Activated naive CD8-positive, alpha-beta T cell (primary cell): ENCODE results near the gene PTPRG.

Experiments used
- H3K27ac Mint-ChIP-seq: one replicate; pipeline ENCODE4 v1.8.0; 2021; ENCODE audit warnings: mixed read lengths
- H3K27me3 Mint-ChIP-seq: one replicate; pipeline ENCODE4 v1.8.0; 2021; ENCODE audit warnings: mixed read lengths
- H3K36me3 Mint-ChIP-seq: one replicate; pipeline ENCODE4 v1.8.0; 2021; ENCODE audit warnings: mixed read lengths
- H3K4me1 Mint-ChIP-seq: one replicate; pipeline ENCODE4 v1.8.0; 2021; ENCODE audit warnings: low read depth, mixed read lengths
- H3K4me3 Mint-ChIP-seq: one replicate; pipeline ENCODE4 v1.8.0; 2021; ENCODE audit warnings: mild to moderate bottlenecking, mixed read lengths
- H3K9me3 Mint-ChIP-seq: one replicate; pipeline ENCODE4 v1.8.0; 2021; ENCODE audit warnings: low read depth, mixed read lengths

Gene PTPRG

DNA sequence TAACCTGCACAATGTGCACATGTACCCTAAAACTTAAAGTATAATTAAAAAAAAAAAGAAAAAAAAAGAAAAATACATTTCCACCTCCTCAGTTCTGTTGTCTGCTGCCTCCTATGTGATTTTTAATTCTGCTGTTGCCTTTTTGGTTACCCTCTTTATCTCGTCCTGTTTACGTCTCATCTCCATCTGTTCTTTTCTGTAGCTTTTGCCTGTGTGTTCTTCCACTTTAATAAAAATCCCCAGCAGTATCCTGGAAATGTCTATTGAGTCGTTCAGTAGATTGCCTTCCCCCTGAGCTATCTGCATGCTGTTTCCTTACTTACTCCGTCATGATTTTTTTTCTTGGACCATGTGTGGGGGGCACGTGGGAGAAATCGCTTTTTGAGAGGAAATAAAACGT, 509.5 kb downstream of the PTPRG start:
- Mint-ChIP-seq H3K9me3 (no peaks in the 10 kb centered on the region), H3K4me1 (no peaks in the 10 kb centered on the region), H3K27me3 (peaks cover 5% of the 10 kb centered on the region), H3K36me3 (no peaks in the 10 kb centered on the region), H3K27ac (no peak overlapping the region), H3K4me3 (no peak overlapping the region)

DNA sequence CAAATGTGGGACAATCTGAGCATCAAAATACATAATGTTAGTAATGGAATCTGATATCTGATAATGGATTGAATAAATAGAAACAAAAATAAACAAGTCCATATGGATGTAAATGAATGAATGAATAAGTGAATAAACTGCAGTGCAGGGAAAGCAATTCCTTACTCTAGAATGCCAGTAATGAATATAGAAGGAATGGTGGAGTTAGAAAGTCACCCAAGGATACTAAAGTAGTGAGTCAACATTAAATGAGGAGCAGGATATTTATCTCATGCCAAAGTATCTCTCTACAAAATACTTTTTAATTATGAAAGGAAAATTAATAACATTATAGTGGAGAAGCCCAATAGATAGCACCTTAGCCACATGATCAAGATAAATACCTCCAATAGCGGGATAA, 511.7 kb downstream of the PTPRG start:
- Mint-ChIP-seq H3K4me1 (no peaks in the 10 kb centered on the region), H3K36me3 (no peaks in the 10 kb centered on the region), H3K4me3 (no peak overlapping the region), H3K9me3 (no peaks in the 10 kb centered on the region), H3K27ac (no peak overlapping the region), H3K27me3 (peaks cover 5% of the 10 kb centered on the region)

DNA sequence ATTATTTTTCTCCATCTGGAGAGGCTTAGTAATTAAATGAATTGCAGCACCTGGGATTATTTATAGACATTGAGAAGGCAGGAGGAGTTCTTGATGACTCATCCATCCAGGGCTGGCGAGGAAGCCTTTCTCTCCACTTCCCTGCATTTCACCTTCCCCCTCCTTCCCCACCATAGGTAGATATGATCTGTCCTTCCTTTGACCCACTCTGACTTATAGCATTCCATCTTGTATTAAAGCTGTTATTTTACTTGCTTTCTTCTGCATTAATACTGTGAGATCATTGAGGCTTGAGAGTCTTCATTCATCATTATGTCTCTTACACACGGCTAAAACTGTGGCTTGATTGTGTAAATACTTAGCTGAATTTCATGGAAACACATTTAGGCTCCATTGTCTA, 523.2 kb downstream of the PTPRG start:
- Mint-ChIP-seq H3K36me3 (no peaks in the 10 kb centered on the region), H3K4me3 (no peak overlapping the region), H3K27ac (no peak overlapping the region), H3K9me3 (no peaks in the 10 kb centered on the region), H3K4me1 (no peaks in the 10 kb centered on the region), H3K27me3 (peaks cover 2% of the 10 kb centered on the region)

DNA sequence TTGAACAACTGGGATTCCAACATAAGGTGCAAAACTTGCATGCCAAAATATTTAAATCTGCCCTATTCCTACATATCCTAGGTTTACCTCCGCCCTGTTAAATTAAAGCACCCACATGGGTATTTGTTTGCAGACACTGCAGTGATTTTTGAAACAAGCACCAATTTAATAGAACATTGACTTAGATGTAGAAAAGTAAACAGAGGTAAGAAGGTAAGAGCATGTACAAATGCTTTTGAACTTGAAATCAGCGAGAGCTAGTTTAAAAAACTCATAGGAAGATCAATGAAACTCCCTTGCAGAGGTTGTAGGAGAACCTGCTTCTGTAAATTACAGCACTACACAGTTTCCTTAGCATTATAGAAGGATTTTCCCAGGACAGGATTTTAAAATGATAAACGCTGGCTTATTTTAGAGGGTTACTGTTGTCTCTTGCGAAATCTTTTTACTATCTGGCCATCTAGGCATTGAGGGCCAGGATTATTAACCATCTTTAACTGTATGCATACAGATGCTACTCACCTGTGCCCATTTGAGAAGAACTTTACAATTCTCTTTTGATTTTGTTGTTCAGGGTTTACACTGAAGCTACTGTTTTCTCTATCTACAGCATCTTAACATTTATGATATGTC, 527.2 kb downstream of the PTPRG start:
- H3K4me3 Mint-ChIP-seq: no peak overlapping the region
- H3K4me1 Mint-ChIP-seq: no peaks in the 10 kb centered on the region
- H3K36me3 Mint-ChIP-seq: no peaks in the 10 kb centered on the region
- H3K27ac Mint-ChIP-seq: no peak overlapping the region
- H3K27me3 Mint-ChIP-seq: peaks cover 2% of the 10 kb centered on the region
- no peaks in the 10 kb centered on the region for H3K9me3 Mint-ChIP-seq

DNA sequence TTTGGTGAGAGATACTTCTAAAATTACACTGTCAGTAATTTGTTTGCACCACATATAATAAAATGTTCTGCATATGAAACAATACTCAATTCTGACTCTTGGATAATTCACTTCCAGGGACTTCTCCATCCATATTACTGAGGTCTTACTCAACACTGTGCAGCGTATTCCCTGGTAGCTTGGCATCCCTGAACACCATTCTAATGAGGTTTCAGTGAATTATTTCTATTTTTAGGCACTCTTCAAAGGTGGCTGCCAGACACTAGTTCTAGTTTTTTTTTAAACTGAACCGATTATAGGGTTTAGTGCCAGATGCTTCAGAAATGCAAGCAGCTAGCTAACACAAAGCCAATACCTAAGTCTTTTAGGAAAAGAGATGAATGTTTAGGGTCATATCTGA, 528.7 kb downstream of the PTPRG start:
- no peaks in the 10 kb centered on the region for H3K9me3 Mint-ChIP-seq
- H3K36me3 Mint-ChIP-seq: no peaks in the 10 kb centered on the region
- H3K4me1 Mint-ChIP-seq: no peaks in the 10 kb centered on the region
- H3K4me3 Mint-ChIP-seq: no peak overlapping the region
- peaks cover 2% of the 10 kb centered on the region for H3K27me3 Mint-ChIP-seq
- no peak overlapping the region for H3K27ac Mint-ChIP-seq

DNA sequence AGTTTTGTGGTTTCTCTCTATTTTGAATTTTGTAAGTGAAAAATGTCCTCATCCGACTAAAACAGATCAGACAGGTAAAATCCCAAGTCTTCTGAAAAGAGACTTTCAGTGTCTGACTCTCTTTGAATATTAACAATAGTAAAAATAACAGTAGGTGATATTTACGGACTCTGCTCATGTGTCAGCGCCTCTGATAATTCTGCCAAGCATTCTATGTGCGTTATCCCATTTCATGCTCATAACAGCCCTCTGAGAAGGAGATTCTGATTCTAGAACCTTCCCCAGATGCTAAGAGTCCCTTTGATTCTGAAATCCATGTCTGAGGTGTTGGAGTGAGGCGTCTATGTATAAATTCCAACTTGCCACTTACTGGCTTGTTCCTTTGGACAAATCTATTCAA, 529.1 kb downstream of the PTPRG start:
- no peaks in the 10 kb centered on the region for H3K9me3 Mint-ChIP-seq
- H3K4me1 Mint-ChIP-seq: no peaks in the 10 kb centered on the region
- H3K27ac Mint-ChIP-seq: no peak overlapping the region
- H3K27me3 Mint-ChIP-seq: peaks cover 2% of the 10 kb centered on the region
- no peak overlapping the region for H3K4me3 Mint-ChIP-seq
- H3K36me3 Mint-ChIP-seq: no peaks in the 10 kb centered on the region

DNA sequence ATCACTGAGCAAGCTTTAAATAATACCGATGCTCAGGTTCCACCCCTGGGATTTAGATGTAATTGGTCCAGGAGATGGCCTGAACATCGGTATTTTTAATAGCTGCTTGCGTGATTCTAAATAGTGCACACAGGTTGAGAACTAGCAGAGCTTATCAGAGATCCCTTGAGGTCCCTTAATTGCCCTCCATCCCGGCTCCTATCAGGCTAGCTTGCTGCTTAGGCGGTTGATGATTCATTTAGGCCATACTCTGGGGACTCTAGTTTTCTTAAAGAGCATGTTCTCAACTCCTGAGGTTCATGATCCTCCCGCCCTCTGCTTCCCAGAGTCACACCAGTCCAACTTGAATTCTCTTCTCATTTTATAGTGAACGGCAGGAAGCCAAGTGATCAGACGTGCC, 531.7 kb downstream of the PTPRG start:
- Mint-ChIP-seq H3K36me3 (no peaks in the 10 kb centered on the region), H3K27ac (no peak overlapping the region), H3K4me1 (no peaks in the 10 kb centered on the region), H3K9me3 (no peaks in the 10 kb centered on the region), H3K4me3 (no peak overlapping the region), H3K27me3 (peaks cover 2% of the 10 kb centered on the region)

DNA sequence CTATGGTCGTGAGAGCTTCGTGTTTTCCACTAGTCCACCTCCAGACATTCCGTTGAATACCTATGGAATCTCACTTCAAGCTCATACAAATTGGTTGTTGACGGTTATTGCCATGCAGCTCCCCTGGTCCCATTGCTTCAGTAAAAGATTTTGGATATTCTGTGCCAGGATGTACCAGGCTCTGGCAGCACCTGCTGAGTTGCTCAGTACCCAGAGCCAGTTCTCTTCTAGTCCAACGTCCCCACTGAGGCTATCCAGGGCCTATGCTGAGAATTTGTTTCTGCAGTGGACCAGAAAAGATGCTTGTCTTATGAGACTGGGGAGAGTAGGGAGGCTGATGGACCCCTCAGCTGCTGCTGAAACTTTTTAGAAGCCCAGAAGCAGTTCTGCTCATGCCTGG, 533.1 kb downstream of the PTPRG start:
- Mint-ChIP-seq H3K9me3 (no peaks in the 10 kb centered on the region), H3K4me3 (no peak overlapping the region), H3K36me3 (no peaks in the 10 kb centered on the region), H3K27me3 (peaks cover 6% of the 10 kb centered on the region), H3K27ac (no peak overlapping the region), H3K4me1 (no peaks in the 10 kb centered on the region)

DNA sequence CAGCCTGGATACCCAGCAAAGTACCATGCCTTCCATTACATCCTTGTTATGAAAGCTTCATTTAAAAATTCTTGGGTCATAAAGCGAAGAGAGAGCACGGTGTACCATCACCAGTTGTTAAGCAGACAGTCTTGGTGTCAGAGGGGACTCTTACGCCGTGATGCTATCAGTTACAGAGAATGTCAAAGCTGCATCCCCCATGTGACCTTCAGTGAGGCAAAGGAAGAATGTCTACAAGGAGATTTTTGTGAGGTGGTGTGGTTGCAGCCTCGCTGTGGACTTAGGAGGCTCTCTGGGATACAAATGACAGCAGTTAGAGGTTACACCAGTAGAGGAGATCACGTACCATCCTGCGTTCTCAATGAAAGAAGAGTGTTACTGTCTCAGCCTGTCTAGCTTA, 533.7 kb downstream of the PTPRG start:
- no peaks in the 10 kb centered on the region for H3K36me3 Mint-ChIP-seq
- peaks cover 6% of the 10 kb centered on the region for H3K27me3 Mint-ChIP-seq
- no peaks in the 10 kb centered on the region for H3K9me3 Mint-ChIP-seq
- no peak overlapping the region for H3K4me3 Mint-ChIP-seq
- no peaks in the 10 kb centered on the region for H3K4me1 Mint-ChIP-seq
- no peak overlapping the region for H3K27ac Mint-ChIP-seq

DNA sequence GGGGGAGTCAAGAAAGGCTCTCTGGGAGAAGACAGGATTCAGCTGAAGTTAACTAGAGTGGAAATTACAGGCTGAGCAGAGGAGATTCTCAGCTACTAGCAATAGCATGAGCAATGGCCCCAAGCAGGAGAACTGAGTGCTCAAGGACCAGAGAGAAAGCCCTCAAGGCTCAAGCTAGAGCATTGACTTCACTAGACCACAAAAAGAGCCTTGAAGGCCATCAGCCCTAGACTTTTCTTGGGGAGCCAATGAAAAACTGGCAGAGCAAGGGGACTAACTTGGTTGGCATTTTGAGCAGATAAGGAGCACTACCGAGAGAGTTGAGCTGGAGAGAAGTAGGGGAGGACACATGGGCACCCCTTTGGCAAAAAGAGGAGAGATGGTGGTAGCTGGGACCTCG, 534.4 kb downstream of the PTPRG start:
- Mint-ChIP-seq H3K27me3 (peaks cover 4% of the 10 kb centered on the region), H3K4me1 (no peaks in the 10 kb centered on the region), H3K27ac (no peak overlapping the region), H3K9me3 (no peaks in the 10 kb centered on the region), H3K36me3 (no peaks in the 10 kb centered on the region), H3K4me3 (no peak overlapping the region)

DNA sequence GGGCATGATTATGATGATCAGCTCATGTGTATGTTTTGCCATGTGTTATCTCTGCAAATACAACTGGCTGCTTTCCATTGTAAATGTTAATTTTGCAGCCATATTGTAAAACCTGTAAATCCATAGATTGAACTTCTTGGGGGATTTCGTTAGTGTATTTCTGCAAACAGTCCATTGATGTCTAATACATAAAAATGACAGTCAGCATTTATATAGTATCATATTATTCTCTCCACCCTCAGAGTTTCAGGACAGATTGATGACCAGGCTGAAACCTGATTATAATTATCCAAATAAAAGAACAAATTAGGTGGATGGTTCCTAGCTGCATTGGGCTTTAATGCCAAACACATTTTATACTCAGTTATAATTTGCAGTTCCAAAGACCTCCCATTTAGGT, 535.1 kb downstream of the PTPRG start:
- H3K9me3 Mint-ChIP-seq: no peaks in the 10 kb centered on the region
- H3K27ac Mint-ChIP-seq: no peak overlapping the region
- H3K27me3 Mint-ChIP-seq: peaks cover 4% of the 10 kb centered on the region
- H3K36me3 Mint-ChIP-seq: no peaks in the 10 kb centered on the region
- no peaks in the 10 kb centered on the region for H3K4me1 Mint-ChIP-seq
- H3K4me3 Mint-ChIP-seq: no peak overlapping the region

DNA sequence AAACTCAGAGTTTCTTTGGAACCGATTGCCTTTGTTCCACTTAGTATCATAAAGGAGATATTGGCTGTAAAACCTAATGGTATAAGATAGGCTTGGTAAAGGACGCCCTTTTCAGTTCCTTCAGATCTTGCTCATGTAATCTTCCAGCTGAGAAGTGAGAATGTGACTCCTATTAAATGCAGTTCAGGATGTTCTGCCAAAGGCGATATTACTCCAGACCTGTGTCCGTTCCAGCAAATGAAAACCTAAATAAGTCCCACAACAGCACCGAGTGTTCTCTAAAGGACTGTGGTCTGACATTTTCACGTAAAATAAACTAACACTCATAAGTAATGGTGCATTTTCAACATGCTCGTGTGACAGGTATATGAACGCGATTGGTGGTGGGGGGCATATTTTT, 535.8 kb downstream of the PTPRG start:
- Mint-ChIP-seq H3K4me1 (no peaks in the 10 kb centered on the region), H3K36me3 (no peaks in the 10 kb centered on the region), H3K27me3 (peaks cover 4% of the 10 kb centered on the region), H3K9me3 (no peaks in the 10 kb centered on the region), H3K4me3 (no peak overlapping the region), H3K27ac (no peak overlapping the region)

DNA sequence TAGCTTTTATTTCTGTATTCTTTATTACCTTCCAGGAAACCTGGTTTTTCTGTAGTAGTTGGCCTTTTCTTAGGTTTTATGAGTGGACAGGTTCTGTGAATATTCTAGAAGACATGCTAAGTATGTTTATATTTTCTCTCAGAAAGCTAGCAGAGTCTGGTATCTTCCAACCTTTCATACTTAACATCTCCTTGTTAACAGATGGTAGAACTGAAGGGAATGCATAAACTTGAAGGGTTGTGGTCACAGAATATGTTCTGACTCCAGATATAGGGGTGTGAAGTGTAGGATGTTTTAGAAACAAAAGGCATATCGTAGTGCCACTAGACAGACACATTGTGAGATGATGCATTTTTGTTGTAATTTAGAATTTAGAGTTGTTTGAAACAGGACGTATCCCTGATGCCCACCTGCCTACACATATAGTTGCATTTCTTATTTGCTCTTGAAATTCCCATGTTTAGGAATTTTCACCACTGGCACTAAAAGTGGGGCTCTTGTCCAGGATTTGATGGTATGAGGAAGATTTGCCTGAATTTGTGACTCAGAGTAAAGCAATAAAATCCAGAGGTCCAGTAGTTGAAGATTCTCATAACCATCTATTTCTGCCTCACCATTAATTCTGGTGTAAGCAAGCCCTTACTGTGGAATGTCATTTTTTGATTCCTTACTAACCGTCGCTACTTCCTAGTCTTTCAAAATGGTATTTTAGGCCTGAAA, 537.4 kb downstream of the PTPRG start:
- Mint-ChIP-seq H3K4me1 (no peaks in the 10 kb centered on the region), H3K27me3 (peaks cover 4% of the 10 kb centered on the region), H3K4me3 (no peak overlapping the region), H3K36me3 (no peaks in the 10 kb centered on the region), H3K9me3 (no peaks in the 10 kb centered on the region), H3K27ac (no peak overlapping the region)

DNA sequence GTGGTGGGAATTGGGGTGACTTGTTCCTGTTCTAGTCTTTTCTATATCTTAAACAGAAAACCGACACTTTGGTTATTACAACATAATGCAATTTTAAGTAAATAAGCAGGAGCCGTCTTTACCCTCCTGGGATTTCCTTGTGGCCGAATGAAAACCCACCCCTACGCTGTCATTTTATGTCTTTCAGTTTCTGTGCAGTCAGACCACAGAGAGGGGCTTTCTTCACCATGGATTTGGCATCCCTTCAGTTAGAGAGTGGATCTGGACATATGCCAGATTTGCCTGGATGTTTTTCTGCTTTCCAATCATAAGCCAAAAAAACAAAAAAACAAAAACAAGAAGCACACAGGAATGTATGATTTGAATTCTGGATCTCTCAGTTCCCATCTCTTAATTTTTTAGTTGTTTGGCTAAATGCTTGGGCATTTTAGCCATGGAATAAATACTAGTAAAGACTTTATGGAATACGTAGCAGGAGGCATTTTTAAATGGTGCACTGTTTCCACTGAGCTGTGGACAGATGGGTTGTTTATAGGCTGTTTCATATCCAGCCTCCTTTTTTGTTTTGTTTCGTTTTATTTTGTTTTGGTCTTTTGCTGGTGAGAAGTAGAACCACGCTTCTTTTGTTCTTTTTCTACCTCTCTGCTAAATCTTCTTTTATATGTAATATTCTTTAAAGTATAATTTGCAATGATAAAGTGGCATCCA, 539.1 kb downstream of the PTPRG start:
- H3K4me3 Mint-ChIP-seq: no peak overlapping the region
- no peaks in the 10 kb centered on the region for H3K9me3 Mint-ChIP-seq
- H3K4me1 Mint-ChIP-seq: no peaks in the 10 kb centered on the region
- H3K36me3 Mint-ChIP-seq: no peaks in the 10 kb centered on the region
- H3K27ac Mint-ChIP-seq: no peak overlapping the region
- peaks cover 4% of the 10 kb centered on the region for H3K27me3 Mint-ChIP-seq

DNA sequence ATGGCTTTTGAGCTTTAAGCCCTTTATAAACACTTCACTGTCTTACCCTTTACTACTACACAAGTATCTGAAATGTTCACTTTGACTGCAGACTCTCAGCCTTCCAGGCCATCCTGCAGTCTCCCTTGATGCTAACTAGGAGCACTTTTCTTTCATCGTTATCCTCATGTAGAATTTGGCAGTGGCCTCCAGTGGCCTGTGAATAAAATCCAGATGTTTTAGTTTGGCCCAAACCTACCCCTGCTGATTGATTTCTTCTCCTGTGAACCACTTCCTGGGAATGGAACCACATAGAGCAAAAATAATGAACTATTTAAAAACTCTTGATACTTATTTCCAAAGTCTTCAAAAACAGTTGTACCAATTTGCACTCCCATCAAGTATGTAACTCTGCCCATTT, 540.1 kb downstream of the PTPRG start:
- no peaks in the 10 kb centered on the region for H3K9me3 Mint-ChIP-seq
- H3K4me3 Mint-ChIP-seq: no peak overlapping the region
- H3K4me1 Mint-ChIP-seq: no peaks in the 10 kb centered on the region
- H3K27ac Mint-ChIP-seq: no peak overlapping the region
- H3K27me3 Mint-ChIP-seq: peaks cover 4% of the 10 kb centered on the region
- H3K36me3 Mint-ChIP-seq: no peaks in the 10 kb centered on the region
